HepG2 (cell line): ENCODE measurements around the gene SGK1. TPM values are rescaled to one million over a fixed set of nuclear protein-coding genes. Genes with fewer than 3 reads are reported as not detected.

Experiments used
- ATAC-seq: fragments of 200-7000 bp; cut with Tn5 transposase; 3 replicates; pipeline ENCODE4 v1.9.1; 2020; ENCODE audit warnings: mild to moderate bottlenecking, moderate library complexity
- BruUV-seq: library from RNA; stranded (reverse); fragments of 400-500 nt; replicated peaks from 2 replicates; lab custom pipeline; 2021; lab: Mats Ljungman, UMichigan
- CTCF ChIA-PET: fragments of 300-600 bp; formaldehyde crosslinking; extraction: SDS; loops from one replicate; lab custom pipeline; 2021; ENCODE audit warnings: low total read pairs, inconsistent platforms, low intra/inter-chr PET ratio; lab: Yijun Ruan, JAX
- POLR2A ChIA-PET: fragments of 350-600 bp; sonication (Branson Sonifier 250); formaldehyde crosslinking; loops from one replicate; lab custom pipeline; 2020; ENCODE audit warnings: antibody characterized with exemption, inconsistent platforms; lab: Yijun Ruan, JAX
- DNase-seq: peaks from one replicate; pipeline ENCODE4 v3.0.0-alpha.2; 2015; ENCODE audit warnings: low spot score
- FAIRE-seq: peaks from 3 replicates; lab custom pipeline; 2011; peaks lifted over from hg19 to GRCh38; lab: Jason Lieb, UNC
- H2AFZ ChIP-seq: one replicate; pipeline ENCODE4 v1.6.1; 2011; ENCODE audit warnings: low read length, inconsistent platforms
- H3K27ac ChIP-seq: fragments of 300-600 bp; 3 replicates; pipeline ENCODE4 v1.8.0; 2011; ENCODE audit warnings: mixed run types, mild to moderate bottlenecking, mixed read lengths, low read length, inconsistent platforms; ENCODE audit not compliant: insufficient read depth; ENCODE audit errors: extremely low read length
- H3K27me3 ChIP-seq, 2 experiments: fragments of 200-600 bp in 1 of 2; 2 replicates in 1 of 2; 3 replicates in 1 of 2; pipeline versions ENCODE4 v1.6.0 to v1.8.0; 2011; ENCODE audit warnings: low read length in 2 of 2, mild to moderate bottlenecking in 2 of 2, moderate library complexity in 2 of 2, inconsistent platforms in 1 of 2; ENCODE audit not compliant: insufficient read depth in 2 of 2, control insufficient read depth in 1 of 2
- H3K36me3 ChIP-seq, 2 experiments: fragments of 200-600 bp in 1 of 2; replicated peaks in 1 of 2; 2 replicates in 1 of 2; 3 replicates in 1 of 2; pipeline versions ENCODE4 v1.5.1 to v1.8.0; 2011; ENCODE audit warnings: low read length in 2 of 2, inconsistent platforms in 1 of 2; ENCODE audit not compliant: insufficient read depth in 2 of 2, control insufficient read depth in 1 of 2
- H3K4me1 ChIP-seq: 2 replicates; pipeline ENCODE4 v1.5.1; 2012; ENCODE audit warnings: low read length, inconsistent platforms; ENCODE audit not compliant: insufficient read depth
- H3K4me2 ChIP-seq: 2 replicates; pipeline ENCODE4 v1.6.0; 2011; ENCODE audit warnings: low read depth, low read length, inconsistent platforms
- H3K4me3 ChIP-seq, 3 experiments: fragments of 200-600 bp in 1 of 3; sonication (generic), shearing (Covaris generic) in 1 of 3; replicated peaks in 1 of 3; 2 replicates each; pipeline ENCODE4 v1.5.1; 2011 to 2016; ENCODE audit warnings: low read length in 3 of 3, inconsistent platforms in 2 of 3, low read depth in 2 of 3, mild to moderate bottlenecking in 2 of 3, control low read depth in 1 of 3, mixed read lengths in 1 of 3; ENCODE audit not compliant: insufficient read depth in 1 of 3
- H3K79me2 ChIP-seq: one replicate; pipeline ENCODE4 v1.6.1; 2011; ENCODE audit warnings: low read length, inconsistent platforms; ENCODE audit not compliant: insufficient read depth
- H3K9ac ChIP-seq: 2 replicates; pipeline ENCODE4 v1.6.0; 2011; ENCODE audit warnings: mild to moderate bottlenecking, low read depth, low read length, inconsistent platforms; ENCODE audit not compliant: insufficient read depth
- H3K9me3 ChIP-seq: 2 replicates; pipeline ENCODE4 v1.5.1; 2012; ENCODE audit warnings: mild to moderate bottlenecking, low read length
- H4K20me1 ChIP-seq: 2 replicates; pipeline ENCODE4 v1.6.0; 2011; ENCODE audit warnings: inconsistent platforms, mild to moderate bottlenecking, low read length, moderate library complexity; ENCODE audit not compliant: insufficient read depth
- ARID2 ChIP-seq: sonication (generic); formaldehyde crosslinking; IDR thresholded peaks from 2 replicates; pipeline ENCODE4 v1.8.1; 2022; ENCODE audit warnings: mild to moderate bottlenecking, missing genetic modification reagents, borderline replicate concordance
- BHLHE40 ChIP-seq: IDR thresholded peaks from 2 replicates; pipeline ENCODE4 v1.6.1; 2011; ENCODE audit warnings: low read length, improper control_type of control experiment
- IKZF1 ChIP-seq: fragments of 450-650 bp; IDR thresholded peaks from 2 replicates; pipeline ENCODE4 v1.7.1; 2016
- JUNB ChIP-seq: sonication (generic); formaldehyde crosslinking; IDR thresholded peaks from 2 replicates; pipeline ENCODE4 v1.8.0; 2022; ENCODE audit warnings: missing genetic modification reagents, mild to moderate bottlenecking, borderline replicate concordance
- KAT7 ChIP-seq: IDR thresholded peaks from 2 replicates; pipeline ENCODE4 v1.6.1; 2018; ENCODE audit warnings: borderline replicate concordance, missing compliant biosample characterization
- NONO ChIP-seq, 2 experiments: fragments of 450-650 bp in 1 of 2; sonication (generic) in 1 of 2; formaldehyde crosslinking in 1 of 2; IDR thresholded peaks in 1 of 2; conservative IDR thresholded peaks in 1 of 2; 2 replicates each; pipeline versions ENCODE4 v1.6.1 to v1.8.0; 2017 to 2022; ENCODE audit warnings: mild to moderate bottlenecking in 1 of 2, missing genetic modification reagents in 1 of 2, moderate library complexity in 1 of 2
- SNAI1 ChIP-seq: sonication (generic); formaldehyde crosslinking; IDR thresholded peaks from 2 replicates; pipeline ENCODE4 v1.5.0; 2020; ENCODE audit warnings: mild to moderate bottlenecking, missing genetic modification reagents, borderline replicate concordance
- SOX5 ChIP-seq: IDR thresholded peaks from 2 replicates; pipeline ENCODE4 v1.6.1; 2016; ENCODE audit warnings: borderline replicate concordance
- ZNF143 ChIP-seq: sonication (generic); formaldehyde crosslinking; IDR thresholded peaks from 2 replicates; pipeline ENCODE4 v1.4.0; 2020; ENCODE audit warnings: missing genetic modification reagents
- ZNF207 ChIP-seq: fragments of 450-650 bp; IDR thresholded peaks from 2 replicates; pipeline ENCODE4 v1.6.1; 2016; ENCODE audit warnings: antibody characterized with exemption, borderline replicate concordance
- ZNF629 ChIP-seq: sonication (generic); formaldehyde crosslinking; conservative IDR thresholded peaks from 2 replicates; pipeline ENCODE4 v1.5.0; 2020; ENCODE audit warnings: missing genetic modification reagents
- ZNF772 ChIP-seq: sonication (generic); formaldehyde crosslinking; IDR thresholded peaks from 2 replicates; pipeline ENCODE4 v1.5.0; 2020; ENCODE audit warnings: mild to moderate bottlenecking, missing genetic modification reagents
- ZNF879 ChIP-seq: sonication (generic); formaldehyde crosslinking; IDR thresholded peaks from 2 replicates; pipeline ENCODE4 v1.8.1; 2023; ENCODE audit warnings: missing genetic modification reagents
- ZSCAN12 ChIP-seq: sonication (generic); formaldehyde crosslinking; IDR thresholded peaks from 2 replicates; pipeline ENCODE4 v1.9.0; 2021; ENCODE audit warnings: mild to moderate bottlenecking, missing genetic modification reagents
- WGBS: methylation state at CpG from one replicate; pipeline ENCODE4 v1.1.6; 2017; ENCODE audit warnings: low lambda C conversion rate; 5-methylcytosine and 5-hydroxymethylcytosine counted together
- in situ Hi-C: cut with HindIII; loops from 2 replicates; pipeline ENCODE4 v1.10.0; 2017; ENCODE audit warnings: low pct_unique_long_range_greater_than_20kb; ENCODE audit not compliant: extremely low pct_ligation_motif_present
- intact Hi-C: fragments of 100-400 bp; cut with micrococcal nuclease; formaldehyde crosslinking; loops from one replicate; pipeline ENCODE4 v1.10.0; 2022; ENCODE audit not compliant: unreplicated experiment
- polyA plus RNA-seq, 8 experiments: library from polyadenylated mRNA; depleted of rRNA in 3 of 8; stranded (reverse) in 7 of 8; unstranded in 1 of 8; fragments of >200 nt; fragmentation: Illumina TruSeq in 4 of 8; extraction: Trizol in 4 of 8; gene quantifications; 2 replicates each; pipeline versions ENCODE4 v1.2.1 to v1.2.3, GENCODE V29; 2011 to 2016; ENCODE audit warnings: low read depth in 4 of 8, missing spikeins in 1 of 8, mixed read lengths in 1 of 8; ENCODE audit not compliant: insufficient read depth in 1 of 8
- total RNA-seq, 5 experiments: library from RNA; depleted of rRNA; stranded (reverse); fragments of >200 nt; fragmentation: Illumina TruSeq; extraction: Trizol; gene quantifications; 2 replicates each; pipeline ENCODE4 v1.2.3, GENCODE V29; 2016; ENCODE audit warnings: low read depth in 1 of 5
- TF ChIP-seq, protein P1 (sequence below): sonication (generic); formaldehyde crosslinking; IDR thresholded peaks from 2 replicates; pipeline ENCODE4 v1.4.0; 2020; ENCODE audit warnings: mild to moderate bottlenecking, low read depth, missing genetic modification reagents
- TF ChIP-seq, protein P2 (sequence below): sonication (generic); formaldehyde crosslinking; IDR thresholded peaks from 2 replicates; pipeline ENCODE4 v1.4.0; 2020; ENCODE audit warnings: low read depth, mild to moderate bottlenecking, missing genetic modification reagents

Gene SGK1
- total and polyA plus RNA-seq, 2 of the 13 experiments (the other 11 are each of a cell fraction or from before 2014, with no cell fraction given): 56.1 to 56.2 TPM

DNA sequence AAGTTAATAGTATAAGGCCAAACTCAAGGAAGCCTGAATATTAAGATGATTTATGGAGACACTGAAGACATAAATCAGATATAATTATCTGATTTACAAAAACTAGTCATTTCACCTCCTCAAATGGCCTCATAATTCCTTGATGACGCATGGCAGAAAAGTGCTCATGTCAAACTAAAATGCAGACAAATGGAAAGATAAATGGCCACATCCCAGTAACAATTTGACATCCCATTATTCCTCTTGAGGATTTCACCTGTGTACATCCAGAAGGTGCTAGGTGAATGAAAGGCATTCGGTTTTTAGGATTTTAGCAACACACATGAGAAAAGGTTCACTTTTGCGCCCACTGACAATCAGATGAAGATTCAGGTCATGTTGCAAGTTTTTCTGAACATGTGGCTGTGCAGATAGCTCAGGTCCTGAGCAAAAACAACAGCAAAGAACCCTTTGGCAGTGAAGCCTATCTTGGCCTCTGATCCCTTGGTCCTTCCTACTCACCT is 24.2 kb downstream of the SGK1 start:
- in situ Hi-C loops (no loop called here), intact Hi-C loops (no loop called here)
- FAIRE-seq (no peak), DNase-seq (no peak), ATAC-seq (no peak)
- 27% methylated on average over 3 of the region's 3 CpGs for WGBS
- POLR2A ChIA-PET: no interaction called here
- H3K4me1 ChIP-seq: no peaks in the 10 kb centered on the region
- H3K4me3 ChIP-seq: no peak overlapping the region
- no peaks in the 10 kb centered on the region for H3K9me3 ChIP-seq
- no peak overlapping the region for H3K27ac ChIP-seq
- BruUV-seq: no TSS peak
- CTCF ChIA-PET: no interaction called here
- no peaks in the 10 kb centered on the region for H3K79me2 ChIP-seq
- no peak overlapping the region for H2AFZ ChIP-seq
- no peak overlapping the region for H3K4me2 ChIP-seq
- no peaks in the 10 kb centered on the region for H4K20me1 ChIP-seq
- TF ChIP-seq, protein P1, sequence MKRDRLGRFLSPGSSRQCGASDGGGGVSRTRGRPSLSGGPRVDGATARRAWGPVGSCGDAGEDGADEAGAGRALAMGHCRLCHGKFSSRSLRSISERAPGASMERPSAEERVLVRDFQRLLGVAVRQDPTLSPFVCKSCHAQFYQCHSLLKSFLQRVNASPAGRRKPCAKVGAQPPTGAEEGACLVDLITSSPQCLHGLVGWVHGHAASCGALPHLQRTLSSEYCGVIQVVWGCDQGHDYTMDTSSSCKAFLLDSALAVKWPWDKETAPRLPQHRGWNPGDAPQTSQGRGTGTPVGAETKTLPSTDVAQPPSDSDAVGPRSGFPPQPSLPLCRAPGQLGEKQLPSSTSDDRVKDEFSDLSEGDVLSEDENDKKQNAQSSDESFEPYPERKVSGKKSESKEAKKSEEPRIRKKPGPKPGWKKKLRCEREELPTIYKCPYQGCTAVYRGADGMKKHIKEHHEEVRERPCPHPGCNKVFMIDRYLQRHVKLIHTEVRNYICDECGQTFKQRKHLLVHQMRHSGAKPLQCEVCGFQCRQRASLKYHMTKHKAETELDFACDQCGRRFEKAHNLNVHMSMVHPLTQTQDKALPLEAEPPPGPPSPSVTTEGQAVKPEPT: no peak
- TF ChIP-seq ZNF629: no peak
- no peak for TF ChIP-seq ZNF772 (CRISPR knock-in tag)
- TF ChIP-seq SNAI1 (CRISPR knock-in tag): no peak
- TF ChIP-seq BHLHE40: no peak
- TF ChIP-seq KAT7 (CRISPR knock-in tag): no peak
- no peak for TF ChIP-seq ZSCAN12 (CRISPR knock-in tag)
- TF ChIP-seq ZNF879 (CRISPR knock-in tag): no peak
- no peak for TF ChIP-seq JUNB (CRISPR knock-in tag)
- TF ChIP-seq ZNF207: no peak
- no peak for TF ChIP-seq IKZF1
- TF ChIP-seq ARID2: no peak
- TF ChIP-seq ZNF143 (CRISPR knock-in tag): no peak
- no peak for TF ChIP-seq SOX5 (CRISPR knock-in tag)
- TF ChIP-seq, protein P2, sequence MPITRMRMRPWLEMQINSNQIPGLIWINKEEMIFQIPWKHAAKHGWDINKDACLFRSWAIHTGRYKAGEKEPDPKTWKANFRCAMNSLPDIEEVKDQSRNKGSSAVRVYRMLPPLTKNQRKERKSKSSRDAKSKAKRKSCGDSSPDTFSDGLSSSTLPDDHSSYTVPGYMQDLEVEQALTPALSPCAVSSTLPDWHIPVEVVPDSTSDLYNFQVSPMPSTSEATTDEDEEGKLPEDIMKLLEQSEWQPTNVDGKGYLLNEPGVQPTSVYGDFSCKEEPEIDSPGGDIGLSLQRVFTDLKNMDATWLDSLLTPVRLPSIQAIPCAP (CRISPR knock-in tag): no peak
- no peak for TF ChIP-seq NONO (IDR thresholded peaks at IDR 0.05)
- TF ChIP-seq NONO (CRISPR knock-in tag; conservative IDR thresholded peaks at IDR 0.05): no peak
- TF ChIP-seq, all 625 proteins: peak for 0
- H3K36me3 ChIP-seq: no peaks in the 10 kb centered on the region
- no peak overlapping the region for H3K9ac ChIP-seq
- no peaks in the 10 kb centered on the region; a peak in 2 of 5 replicates for H3K27me3 ChIP-seq
